Amniotic stem cell (primary cell): ENCODE measurements around the gene CDK5R1.

ENCODE experiments used
- DNase-seq: peaks from one replicate; lab custom pipeline; 2025; lab: John Stamatoyannopoulos, UW

The CDK5R1 gene

DNA sequence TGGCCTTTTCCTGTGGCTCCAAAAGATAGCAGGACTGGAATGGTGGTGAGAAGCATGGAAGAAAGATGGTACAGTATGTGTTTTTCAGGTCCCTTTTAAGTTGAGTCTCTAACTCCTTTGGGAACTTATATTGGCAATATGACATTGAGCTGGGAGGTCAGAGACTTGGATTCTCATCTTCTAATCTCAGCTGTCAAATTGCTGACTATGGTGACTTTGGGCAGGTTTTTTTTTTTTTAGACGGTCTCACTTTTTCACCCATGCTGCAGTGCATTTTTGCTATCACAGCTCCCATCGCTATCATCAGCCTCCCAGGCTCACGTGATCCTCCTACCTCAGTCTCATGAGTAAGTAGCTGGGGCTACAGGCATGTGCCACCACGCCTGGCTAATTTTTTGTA is 15.1 kb upstream of the CDK5R1 start:
- DNase-seq: no peak

GRCh38 chr17:32475258-32475657 is 11.5 kb upstream of the CDK5R1 start:
- DNase-seq: no peak

GRCh38 chr17:32477220-32477619 is 9.6 kb upstream of the CDK5R1 start:
- DNase-seq: no peak

DNA sequence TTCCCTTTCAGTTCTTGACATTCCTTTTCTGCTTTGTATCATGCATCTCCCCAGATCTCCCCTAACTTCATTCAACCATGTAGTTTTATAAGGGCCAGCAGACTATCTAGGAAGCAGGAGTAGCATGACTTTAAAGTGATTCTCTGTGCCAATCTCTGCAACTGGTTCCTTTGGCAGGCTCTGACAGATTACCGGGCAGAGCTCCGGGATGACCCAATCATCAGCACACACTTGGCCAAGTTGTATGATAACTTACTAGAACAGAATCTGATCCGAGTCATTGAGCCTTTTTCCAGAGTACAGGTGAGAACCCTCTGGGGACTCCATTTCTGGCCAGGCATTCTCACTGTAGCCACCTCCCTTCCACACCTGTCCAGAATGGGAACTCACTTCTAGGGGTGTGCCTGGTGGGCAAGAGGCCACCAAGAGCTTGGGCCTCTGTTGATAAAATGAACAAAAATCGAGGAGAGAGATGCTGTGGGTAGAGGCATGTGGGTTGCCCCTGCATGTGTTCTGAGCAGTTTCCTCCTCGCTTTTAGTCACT is 7.6 kb upstream of the CDK5R1 start:
- DNase-seq: no peak

GRCh38 chr17:32481193-32481592 is 5.6 kb upstream of the CDK5R1 start:
- DNase-seq: no peak

DNA sequence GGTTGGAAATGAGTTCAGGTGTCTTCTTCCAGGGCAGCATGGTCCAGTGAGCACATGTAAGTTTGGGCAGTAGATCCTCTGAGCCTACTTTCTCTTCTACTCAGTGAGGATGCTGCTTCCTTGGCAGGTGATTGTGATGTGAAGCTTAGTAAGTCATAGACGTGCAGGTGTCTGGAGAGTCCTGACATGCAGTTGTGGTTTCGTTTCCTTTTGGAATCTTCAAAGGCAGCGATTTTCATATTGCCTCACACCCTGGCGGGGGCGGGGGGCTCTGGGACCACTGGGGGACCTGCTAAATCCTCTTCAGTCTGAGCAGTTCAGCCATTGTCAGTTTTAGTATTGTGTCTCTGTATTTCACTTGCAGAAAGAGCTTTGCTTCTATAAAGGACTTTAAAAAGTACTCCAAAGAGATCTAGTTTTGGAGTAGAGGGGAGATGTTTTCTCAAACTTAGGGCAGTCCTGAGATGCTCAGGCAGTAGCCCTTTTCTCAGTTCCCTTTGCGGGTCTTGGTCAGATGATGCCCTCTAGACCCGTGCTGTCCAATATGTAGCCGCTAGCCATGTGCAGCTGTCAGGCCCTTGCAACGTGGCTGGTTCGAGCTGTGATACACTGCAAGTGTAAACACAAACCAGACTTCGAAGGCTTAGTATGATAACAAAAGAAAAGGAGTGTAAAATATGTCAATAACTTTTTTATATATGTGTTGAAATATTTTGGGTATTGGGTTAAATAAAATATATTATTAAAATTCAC is 4.0 kb upstream of the CDK5R1 start:
- no peak for DNase-seq

GRCh38 chr17:32483451-32484019 is 3.3 kb upstream of the CDK5R1 start:
- no peak for DNase-seq

GRCh38 chr17:32484041-32484461 is 2.7 kb upstream of the CDK5R1 start:
- no peak for DNase-seq

- no peak for DNase-seq
Observed at GRCh38 chr17:32484628-32485027, 2.2 kb upstream of the CDK5R1 start.

GRCh38 chr17:32485261-32486110 is 1.3 kb upstream of the CDK5R1 start:
- DNase-seq: no peak

DNA sequence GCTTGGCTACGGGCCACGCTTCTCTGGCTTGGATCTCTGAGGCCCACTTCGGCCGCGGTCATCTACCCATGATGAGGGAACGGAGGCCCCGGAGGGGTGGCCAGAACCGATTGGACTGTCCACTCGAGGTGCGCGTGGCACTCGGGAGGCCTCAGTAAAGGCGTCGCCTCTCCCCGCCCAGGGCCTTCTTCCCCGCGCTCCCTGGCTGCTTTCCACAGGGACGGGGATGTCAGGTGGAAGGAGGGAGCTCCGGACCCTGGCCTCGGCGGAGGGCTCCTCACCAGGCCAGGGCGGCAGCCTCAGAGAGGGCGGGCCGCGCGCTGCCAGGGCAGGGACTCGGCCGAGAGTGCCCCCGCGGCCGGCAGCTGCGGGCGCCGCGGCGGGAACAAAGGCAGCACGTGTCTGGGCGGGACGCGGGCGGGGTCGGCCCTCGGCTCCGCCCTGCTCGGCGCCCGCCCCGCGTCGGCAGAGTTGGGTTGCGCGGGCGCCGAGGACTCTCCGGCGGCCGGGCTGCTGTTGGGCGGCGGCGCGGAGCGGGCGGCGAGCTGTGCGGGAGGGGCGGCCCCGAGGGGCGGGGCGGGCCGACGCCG is 587 bp upstream of the CDK5R1 start:
- no peak for DNase-seq

DNA sequence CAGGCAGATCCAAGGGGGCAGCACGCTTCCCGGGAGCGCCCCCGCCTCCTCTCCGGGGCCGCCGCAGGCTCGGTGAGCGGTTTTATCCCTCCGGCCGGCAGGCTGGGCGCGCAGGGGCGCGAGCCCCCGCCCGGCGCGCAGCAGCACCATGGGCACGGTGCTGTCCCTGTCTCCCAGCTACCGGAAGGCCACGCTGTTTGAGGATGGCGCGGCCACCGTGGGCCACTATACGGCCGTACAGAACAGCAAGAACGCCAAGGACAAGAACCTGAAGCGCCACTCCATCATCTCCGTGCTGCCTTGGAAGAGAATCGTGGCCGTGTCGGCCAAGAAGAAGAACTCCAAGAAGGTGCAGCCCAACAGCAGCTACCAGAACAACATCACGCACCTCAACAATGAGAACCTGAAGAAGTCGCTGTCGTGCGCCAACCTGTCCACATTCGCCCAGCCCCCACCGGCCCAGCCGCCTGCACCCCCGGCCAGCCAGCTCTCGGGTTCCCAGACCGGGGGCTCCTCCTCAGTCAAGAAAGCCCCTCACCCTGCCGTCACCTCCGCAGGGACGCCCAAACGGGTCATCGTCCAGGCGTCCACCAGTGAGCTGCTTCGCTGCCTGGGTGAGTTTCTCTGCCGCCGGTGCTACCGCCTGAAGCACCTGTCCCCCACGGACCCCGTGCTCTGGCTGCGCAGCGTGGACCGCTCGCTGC is 832 bp downstream of the CDK5R1 start:
- DNase-seq: no peak

- DNase-seq: no peak
Observed at GRCh38 chr17:32488177-32488542, 1.4 kb downstream of the CDK5R1 start.

GRCh38 chr17:32488604-32489180 is 1.9 kb downstream of the CDK5R1 start:
- DNase-seq: no peak

DNA sequence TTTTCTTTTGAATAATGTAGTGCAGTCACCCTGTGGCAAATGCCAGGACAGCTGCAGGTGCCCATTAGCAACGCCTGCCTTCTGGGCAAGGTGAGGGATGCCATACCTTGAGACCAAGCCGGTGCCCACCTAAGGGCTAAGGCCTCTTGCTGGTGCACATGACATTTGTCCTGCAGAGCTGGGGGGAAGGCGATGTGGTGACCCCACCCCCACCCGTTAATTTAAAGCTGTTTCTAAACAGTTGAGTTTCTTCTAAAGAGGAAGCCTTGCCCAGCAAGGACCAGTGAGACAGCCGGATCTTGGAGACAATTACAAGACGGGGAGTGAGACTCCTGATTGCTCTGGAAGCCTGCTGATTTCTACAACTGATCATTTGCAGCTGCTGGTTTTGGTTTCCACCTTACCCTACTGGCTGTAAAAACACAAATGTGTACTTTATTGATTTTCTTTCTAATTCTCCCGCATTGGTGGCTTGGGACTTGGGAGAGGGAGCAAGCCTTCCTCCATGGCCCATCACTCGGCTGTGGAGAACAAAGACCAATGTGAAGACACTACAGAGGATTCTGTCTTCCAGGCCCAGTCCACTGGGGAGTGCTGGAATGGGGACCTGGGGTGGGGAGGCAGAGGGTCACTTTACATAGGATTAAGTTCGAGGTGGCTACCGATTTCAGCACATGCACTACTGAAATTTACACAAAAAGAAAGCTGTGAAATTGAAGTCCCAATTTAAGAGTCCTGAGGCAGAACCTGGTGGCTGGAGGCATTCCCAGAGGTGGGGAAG is 2.7 kb downstream of the CDK5R1 start:
- DNase-seq: no peak

DNA sequence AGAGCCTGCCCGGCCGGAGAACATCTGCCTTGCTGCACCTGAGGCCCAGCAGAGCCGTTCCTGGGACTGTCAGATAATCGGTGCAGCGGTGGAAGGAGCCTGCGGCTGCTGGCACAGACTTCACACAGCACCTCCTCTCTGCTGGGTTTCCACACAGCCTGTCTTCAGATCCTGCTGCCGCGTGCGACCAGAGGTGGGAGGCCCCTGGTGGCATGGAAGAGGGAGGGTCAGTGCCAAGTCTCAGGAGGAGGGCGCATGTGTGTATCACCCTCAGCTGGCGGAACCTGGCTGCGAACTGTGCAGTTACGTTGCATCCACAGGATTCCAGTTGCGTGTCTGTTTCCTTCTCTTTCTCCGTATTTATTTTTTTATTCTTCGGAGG is 3.3 kb downstream of the CDK5R1 start:
- no peak for DNase-seq

DNA sequence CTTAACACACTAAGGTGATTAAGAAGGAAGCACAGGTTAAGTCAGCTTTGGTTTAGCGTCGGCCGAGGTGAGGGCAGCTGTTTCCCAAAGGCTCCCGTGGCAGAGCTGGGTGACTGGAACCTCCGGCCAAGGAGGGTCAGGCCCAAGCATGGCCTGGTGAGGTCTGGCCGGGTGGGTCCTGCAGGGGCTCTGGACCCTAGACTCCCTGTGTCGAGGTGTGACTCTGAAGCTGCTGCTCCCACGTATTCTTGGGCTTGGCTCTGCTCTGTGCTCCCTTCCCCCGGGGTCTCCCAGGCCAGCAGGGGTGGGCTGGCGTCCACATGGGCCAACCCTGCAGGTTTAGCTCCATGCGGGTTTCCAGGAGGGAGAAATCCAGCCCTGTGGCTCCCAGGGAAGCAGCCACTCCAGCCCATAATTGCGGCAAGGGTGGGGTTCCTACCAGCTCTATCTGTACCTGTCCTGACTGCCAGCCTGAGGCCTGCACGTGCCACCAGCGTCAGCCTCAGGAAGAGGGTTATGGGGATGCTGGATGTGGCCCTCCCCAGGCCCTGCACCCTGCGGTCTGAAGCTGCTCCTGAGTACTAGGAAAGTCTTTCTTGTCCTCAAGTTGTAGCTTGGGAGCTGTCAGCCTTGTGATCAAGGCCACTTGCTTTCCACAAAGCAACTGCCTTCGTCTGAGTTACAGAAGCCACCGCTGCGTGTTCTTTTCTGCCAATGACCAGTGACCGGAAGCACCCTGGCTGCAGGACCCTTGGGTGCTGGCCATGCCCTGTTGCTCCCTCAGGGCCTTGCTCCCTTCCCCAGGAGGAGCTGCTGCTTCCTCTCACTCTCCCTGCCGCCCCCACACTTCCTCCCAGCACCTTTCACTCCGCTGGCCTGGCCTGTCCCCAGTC is 4.8 kb downstream of the CDK5R1 start:
- DNase-seq: no peak

DNA sequence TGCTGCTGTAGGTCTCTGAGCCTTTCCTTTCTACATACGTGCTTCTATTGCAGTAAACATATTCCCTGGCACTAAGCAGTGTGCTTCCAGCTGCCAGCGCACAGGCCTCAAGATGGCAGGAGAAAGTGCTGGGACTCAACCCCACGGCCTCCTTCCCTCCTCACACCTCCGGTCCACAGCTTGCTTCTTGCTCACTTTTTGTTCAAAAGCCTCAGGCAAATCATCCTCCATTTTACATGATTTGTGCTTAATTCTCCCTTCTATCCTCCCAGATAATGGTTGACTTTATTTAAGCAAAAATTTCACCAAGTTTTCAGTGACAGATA is 5.4 kb downstream of the CDK5R1 start:
- DNase-seq: no peak

DNA sequence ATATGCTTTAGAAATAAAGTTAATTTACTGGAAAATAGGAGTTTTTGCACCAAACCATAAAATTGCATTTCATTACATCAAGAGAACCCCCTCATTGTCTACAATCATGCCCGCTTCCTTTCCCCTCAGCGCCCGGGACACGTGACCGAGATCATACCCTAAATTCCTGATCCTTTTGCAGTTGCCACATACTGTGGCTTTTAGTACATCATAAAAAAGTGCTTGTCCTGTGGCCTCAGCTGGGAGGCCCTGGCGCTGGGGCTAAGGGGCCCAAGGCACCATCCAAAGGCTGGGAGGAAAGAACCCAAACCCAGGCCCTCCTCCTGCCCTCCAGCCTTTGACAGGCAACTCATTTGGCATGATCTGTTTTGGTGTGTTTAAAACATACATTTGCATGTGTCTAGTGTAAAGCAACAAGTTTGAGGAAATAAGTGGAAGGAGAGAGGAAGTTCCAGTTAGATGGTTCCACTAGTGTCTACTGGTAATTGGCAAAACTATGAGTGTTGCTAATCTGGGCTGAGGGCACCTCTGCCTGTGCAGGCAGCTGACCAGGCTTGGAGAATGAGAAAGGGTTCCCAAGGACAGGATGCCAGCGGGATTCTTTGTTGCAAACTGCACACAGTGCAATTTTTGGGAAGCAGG is 6.0 kb downstream of the CDK5R1 start:
- DNase-seq: no peak
